Measurements from ENCODE around the gene TFDP3.

DNA sequence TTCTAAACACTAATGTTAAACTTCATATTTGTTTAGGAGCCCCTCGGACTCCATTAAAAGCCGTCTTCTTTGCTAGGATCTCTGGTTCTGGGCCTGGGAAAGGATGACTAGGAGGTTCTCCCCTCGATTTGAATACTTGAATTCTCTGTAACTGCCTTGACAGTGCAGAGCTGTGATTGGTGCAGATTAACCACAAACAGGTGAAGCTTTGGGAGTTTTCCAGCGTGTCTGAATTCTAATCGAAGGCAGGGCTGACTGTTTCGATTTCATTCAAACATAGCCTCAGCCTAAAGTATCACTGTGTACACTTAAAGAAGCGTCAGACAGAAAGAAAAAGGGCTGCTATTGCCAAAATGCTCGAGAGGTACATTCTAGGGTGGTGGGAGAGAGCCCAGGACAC is 29.0 kb downstream of the TFDP3 start:
- TF ChIP-seq, protein P1, sequence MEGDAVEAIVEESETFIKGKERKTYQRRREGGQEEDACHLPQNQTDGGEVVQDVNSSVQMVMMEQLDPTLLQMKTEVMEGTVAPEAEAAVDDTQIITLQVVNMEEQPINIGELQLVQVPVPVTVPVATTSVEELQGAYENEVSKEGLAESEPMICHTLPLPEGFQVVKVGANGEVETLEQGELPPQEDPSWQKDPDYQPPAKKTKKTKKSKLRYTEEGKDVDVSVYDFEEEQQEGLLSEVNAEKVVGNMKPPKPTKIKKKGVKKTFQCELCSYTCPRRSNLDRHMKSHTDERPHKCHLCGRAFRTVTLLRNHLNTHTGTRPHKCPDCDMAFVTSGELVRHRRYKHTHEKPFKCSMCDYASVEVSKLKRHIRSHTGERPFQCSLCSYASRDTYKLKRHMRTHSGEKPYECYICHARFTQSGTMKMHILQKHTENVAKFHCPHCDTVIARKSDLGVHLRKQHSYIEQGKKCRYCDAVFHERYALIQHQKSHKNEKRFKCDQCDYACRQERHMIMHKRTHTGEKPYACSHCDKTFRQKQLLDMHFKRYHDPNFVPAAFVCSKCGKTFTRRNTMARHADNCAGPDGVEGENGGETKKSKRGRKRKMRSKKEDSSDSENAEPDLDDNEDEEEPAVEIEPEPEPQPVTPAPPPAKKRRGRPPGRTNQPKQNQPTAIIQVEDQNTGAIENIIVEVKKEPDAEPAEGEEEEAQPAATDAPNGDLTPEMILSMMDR (IDR thresholded peaks at IDR 0.05): no peak
- TF ChIP-seq EP300 (IDR thresholded peaks at IDR 0.05) (no peak), POLR2AphosphoS5 (IDR thresholded peaks at IDR 0.05) (no peak), POLR2A (IDR thresholded peaks at IDR 0.05) (no peak)

All from upper lobe of left lung (tissue), 4 donors.